Right cardiac atrium (tissue), 5 donors: ENCODE measurements around the gene SNX9. TPM values are rescaled to one million over a fixed set of nuclear protein-coding genes. Genes with fewer than 3 reads are reported as not detected.

Experiments
- ATAC-seq, 2 donors: fragments of 200-7000 bp; cut with Tn5 transposase; one replicate each; pipeline versions ENCODE4 v1.8.0 to v1.9.1; 2020; ENCODE audit warnings: moderate library complexity in 2 of 2, mild to moderate bottlenecking in 1 of 2
- DNase-seq, 3 donors: peaks; one replicate each; pipeline ENCODE4 v3.0.0-alpha.2; 2020
- H3K27ac ChIP-seq: one replicate; pipeline ENCODE4 v1.5.1; 2013; ENCODE audit warnings: mild to moderate bottlenecking, low read length, control low read depth, moderate library complexity
- H3K27me3 ChIP-seq: one replicate; pipeline ENCODE4 v1.6.1; 2013; ENCODE audit not compliant: control insufficient read depth, insufficient read depth
- H3K4me1 ChIP-seq: one replicate; pipeline ENCODE4 v1.6.1; 2013; ENCODE audit warnings: low read length; ENCODE audit not compliant: control insufficient read depth, insufficient read depth
- H3K4me3 ChIP-seq: one replicate; pipeline ENCODE4 v1.5.1; 2013; ENCODE audit warnings: low read length, control low read depth
- H3K9me3 ChIP-seq: one replicate; pipeline ENCODE4 v1.6.1; 2013; ENCODE audit warnings: low read length; ENCODE audit not compliant: control insufficient read depth
- WGBS: extraction: QIAGEN DNeasy Blood & Tissue Kit; methylation state at CpG from one replicate; pipeline ENCODE4 v1.1.7; 2013; 5-methylcytosine and 5-hydroxymethylcytosine counted together
- intact Hi-C, 4 donors: fragments of 100-400 bp; cut with DNase I; formaldehyde crosslinking; loops; one replicate each; pipeline versions ENCODE4 v1.11.0 to v1.14.0; 2022 to 2023
- polyA plus RNA-seq: library from polyadenylated mRNA; stranded (reverse); fragments of 200-250 nt; gene quantifications from one replicate; pipeline ENCODE4 v1.2.3, GENCODE V29; 2013
- total RNA-seq, 4 donors: library from RNA; stranded (reverse); fragmentation: NEBNext Ultra II Directional; extraction: Animal tissue kit (Norgen Biotek cat#: 25700); gene quantifications; one replicate each; pipeline ENCODE4 v1.2.1, GENCODE V29; 2021
- donor health status: healthy with polysubstance abuse.
- donor health status: DM: no; HTN: yes; CAD: no.
- donor health status: DM: no; HTN: no; CAD: no.
- donor health status: DM: no; HTN: yes; CAD: no; lungs with severe emphysema.
- donor health status: DM: yes; HTN: yes; CAD: no.

SNX9 gene
- total and polyA plus RNA-seq, 5 donors = 24.1 to 41.9 (median 36.2) TPM

DNA sequence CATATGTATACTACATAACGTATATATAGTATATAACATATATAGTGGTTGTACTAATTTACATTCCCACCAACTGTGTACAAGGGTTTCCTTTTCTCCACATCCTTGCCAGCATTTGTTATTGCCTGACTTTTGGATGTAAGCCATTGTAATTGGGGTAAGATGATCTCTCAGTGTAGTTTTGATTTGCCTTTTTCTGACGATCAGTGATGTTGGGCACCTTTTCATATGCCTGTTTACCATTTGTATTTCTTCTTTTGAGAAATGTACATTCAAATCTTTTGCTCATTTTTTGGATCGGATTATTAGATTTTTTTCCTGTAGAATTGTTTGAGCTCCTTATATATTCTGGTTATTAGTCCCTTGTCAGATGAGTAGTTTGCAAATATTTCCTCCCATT is 170.0 kb downstream of the SNX9 start:
- ATAC-seq (no peak), DNase-seq (no peak)
- no peaks in the 10 kb centered on the region for H3K27me3 ChIP-seq
- H3K4me1 ChIP-seq = peaks cover 6% of the 10 kb centered on the region
- H3K9me3 ChIP-seq = no peaks in the 10 kb centered on the region
- H3K4me3 ChIP-seq = no peak overlapping the region
- H3K27ac ChIP-seq = no peak overlapping the region
- 62% methylated on average over 3 of the region's 3 CpGs for WGBS
- intact Hi-C loops = no loop called here

DNA sequence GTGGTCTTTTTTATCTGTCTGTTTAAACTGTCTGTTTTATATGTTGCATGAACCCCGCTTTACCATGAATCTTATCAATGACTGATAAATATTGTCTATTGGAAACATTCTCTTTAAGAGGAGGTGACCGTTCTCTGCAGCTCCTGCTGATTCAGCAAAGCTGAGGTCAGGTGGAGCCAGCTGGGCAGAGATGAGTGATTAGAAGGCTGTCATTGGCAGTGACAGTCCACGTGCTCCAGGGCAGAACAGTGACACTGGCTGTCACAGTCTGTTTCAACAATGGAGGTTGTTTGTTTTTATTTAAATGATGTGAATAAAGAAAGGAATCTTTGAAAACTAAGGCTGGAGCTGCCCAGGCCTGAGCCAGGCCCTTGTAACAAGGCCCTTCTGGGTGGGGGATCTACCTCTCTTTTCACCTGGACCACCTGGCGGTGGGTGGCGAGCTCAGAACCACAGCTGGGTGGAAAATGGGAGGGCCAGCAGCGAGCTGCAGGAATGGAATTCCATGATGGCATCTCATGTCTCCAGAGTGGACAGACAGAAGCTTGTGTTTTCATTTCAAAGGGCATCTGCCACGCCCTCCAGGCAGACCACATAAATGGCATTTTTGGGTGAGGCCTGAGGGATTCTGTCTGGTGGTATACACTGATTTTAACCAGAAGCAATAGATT is 171.2 kb downstream of the SNX9 start:
- no peak overlapping the region for H3K27ac ChIP-seq
- WGBS = 88% methylated on average over 7 of the region's 7 CpGs
- H3K27me3 ChIP-seq = no peaks in the 10 kb centered on the region
- no peaks in the 10 kb centered on the region for H3K9me3 ChIP-seq
- ATAC-seq = no peak
- no peak for DNase-seq
- intact Hi-C loops = no loop called here
- H3K4me3 ChIP-seq = no peak overlapping the region
- peaks cover 6% of the 10 kb centered on the region for H3K4me1 ChIP-seq

Other genes starting within 250 kb of the SNX9 start
- gene SYNJ2, start 158.6 kb downstream of the SNX9 start, total RNA-seq = 10 to 100 TPM; 13.4 to 26.3 (median 20.4) TPM
- 9.5 TPM for gene SYNJ2, start 158.6 kb downstream of the SNX9 start, polyA plus RNA-seq